Frontal cortex (tissue), 4 donors: Measurements from ENCODE around the gene KDELR3. TPM values are rescaled to one million over a fixed set of nuclear protein-coding genes. Genes with fewer than 3 reads are reported as not detected.
A peak's percentile ranks its signal among the peaks of the same experiment; 100 is the strongest.

Experiments used
- DNase-seq, 2 donors: peaks; one replicate each; pipeline ENCODE4 v3.0.0; 2012; ENCODE audit warnings: low spot score in 2 of 2
- FAIRE-seq: peaks from 2 replicates; lab custom pipeline; 2012; peaks lifted over from hg19 to GRCh38; lab: Jason Lieb, UNC
- total RNA-seq: library from RNA; depleted of rRNA; stranded (reverse); fragments of >200 nt; gene quantifications from one replicate; pipeline ENCODE4 v1.2.3, GENCODE V29; 2014
- donor health status: control.
- donor health status: control.
- donor health status: control.

KDELR3 gene
- total RNA-seq, result 1.2 TPM

- peak; percentile 57 to 92 for DNase-seq
- no peak for FAIRE-seq
These were observed at the start of gene KDELR3 for GRCh38 chr22:38467904-38468442. TSS of gene KDELR3 (plus strand) at chr22:38468096. CDS start at chr22:38468234, 138 bp downstream.

- DNase-seq, result no peak
- FAIRE-seq, result no peak
These were observed 49.3 kb upstream of the KDELR3 start for GRCh38 chr22:38418589-38418988.

GRCh38 chr22:38419121-38419857 is 48.6 kb upstream of the KDELR3 start:
- FAIRE-seq (no peak), DNase-seq (no peak)

- FAIRE-seq, result no peak
- no peak for DNase-seq
These were observed 48.1 kb upstream of the KDELR3 start for GRCh38 chr22:38419858-38420160.

DNA sequence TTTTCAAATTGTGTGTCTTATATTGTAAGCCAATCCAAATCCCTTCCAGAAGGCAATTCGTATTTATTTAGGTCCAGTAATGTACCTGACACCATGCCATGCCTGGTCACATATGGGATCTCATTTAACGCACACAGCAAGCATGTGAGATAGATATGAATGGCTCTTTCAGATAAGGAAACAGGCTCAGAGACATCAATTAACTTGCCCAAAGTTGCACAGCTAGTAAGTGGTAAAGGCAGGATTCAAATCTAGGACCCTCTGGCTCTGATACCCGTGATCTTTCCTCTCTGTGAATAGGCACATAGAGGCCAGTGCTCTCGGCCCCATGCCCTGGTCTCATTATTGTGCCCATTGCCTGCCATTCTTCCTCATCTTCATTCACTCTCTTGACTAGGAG is 47.2 kb upstream of the KDELR3 start:
- DNase-seq, result no peak
- no peak for FAIRE-seq

GRCh38 chr22:38422611-38423511 is 45.0 kb upstream of the KDELR3 start:
- no peak for FAIRE-seq
- no peak for DNase-seq

- DNase-seq (no peak), FAIRE-seq (no peak)
These were observed 44.1 kb upstream of the KDELR3 start for GRCh38 chr22:38423512-38424503.

DNA sequence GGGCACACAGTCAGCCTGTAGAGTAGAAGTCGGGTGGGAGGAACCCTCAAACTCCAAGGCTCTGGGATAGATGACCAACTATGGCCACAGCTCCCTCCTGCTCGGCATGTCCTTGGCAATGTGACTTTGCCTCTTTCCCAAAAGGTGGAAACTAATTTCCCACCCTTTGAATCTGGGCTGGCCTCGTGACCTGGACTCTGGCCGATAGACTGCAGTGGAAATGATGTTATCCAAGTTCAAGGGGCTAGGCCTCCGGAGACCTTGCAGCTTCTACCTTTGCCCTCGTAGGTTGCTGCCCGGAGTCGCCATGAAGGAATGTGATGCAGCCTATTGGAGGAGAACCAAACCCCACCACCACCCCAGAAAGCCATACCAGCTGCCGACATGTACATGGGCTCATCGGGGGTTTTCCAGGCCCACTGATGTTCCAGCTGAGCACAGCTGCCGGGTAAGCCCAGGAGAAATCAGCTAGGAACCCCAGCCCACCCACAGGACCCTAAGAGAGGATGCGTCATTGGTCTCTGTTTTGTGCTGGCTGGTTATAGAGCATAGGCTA is 43.3 kb upstream of the KDELR3 start:
- DNase-seq, result no peak
- FAIRE-seq, result no peak

GRCh38 chr22:38426628-38427027 is 41.3 kb upstream of the KDELR3 start:
- no peak for DNase-seq
- no peak for FAIRE-seq

GRCh38 chr22:38427465-38427864 is 40.4 kb upstream of the KDELR3 start:
- FAIRE-seq, result no peak

GRCh38 chr22:38427940-38428339 is 40.0 kb upstream of the KDELR3 start:
- no peak for FAIRE-seq
- DNase-seq, result no peak

More at GRCh38 chr22:38427465-38427864, 40.4 kb upstream of the KDELR3 start:
- no peak for DNase-seq

DNA sequence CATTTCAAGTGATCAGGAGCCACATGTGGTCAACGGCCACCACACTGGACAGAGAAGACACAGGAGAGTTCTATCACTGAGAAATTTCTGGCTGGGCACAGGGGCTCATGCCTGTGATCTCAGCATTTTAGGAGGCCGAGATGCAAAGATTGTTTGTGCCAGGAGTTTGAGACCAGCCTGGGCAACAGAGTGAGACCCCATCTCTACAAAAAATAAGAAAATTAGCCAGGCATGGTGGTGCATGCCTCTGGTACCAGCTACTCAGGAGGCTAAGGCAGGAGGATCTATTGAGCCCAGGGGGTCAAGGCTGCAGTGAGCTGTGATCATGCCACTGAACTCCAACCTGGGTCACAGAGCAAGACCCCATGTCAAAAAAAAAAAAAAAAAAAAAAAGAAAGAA is 39.2 kb upstream of the KDELR3 start:
- FAIRE-seq (no peak), DNase-seq (no peak)

DNA sequence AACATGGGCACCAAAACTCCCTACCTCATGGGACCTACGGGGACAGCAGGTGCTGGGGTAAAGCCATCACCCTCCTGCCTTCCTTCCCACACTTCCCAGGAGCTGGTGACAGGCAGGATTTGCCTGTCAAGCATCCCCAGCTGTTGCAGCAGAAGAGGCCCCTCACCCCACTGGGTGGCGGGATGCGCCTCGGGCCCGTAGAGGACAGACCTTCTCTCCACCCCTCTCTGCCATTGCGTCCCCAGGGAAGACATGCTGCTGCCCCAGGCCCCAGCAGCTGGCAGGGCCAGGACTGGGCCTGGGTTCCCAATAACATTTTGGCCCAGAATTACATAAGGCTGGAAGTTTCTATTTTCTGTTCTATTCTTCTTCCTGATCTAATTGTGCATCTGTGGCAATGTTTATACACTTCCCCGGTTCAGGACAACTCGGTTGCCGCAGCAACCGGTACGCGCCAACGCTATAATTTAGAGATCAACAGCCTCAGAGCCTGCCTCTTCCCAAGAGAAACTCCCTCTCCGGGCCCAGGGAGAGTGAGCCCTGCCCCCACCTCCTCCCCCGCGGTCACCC is 38.3 kb upstream of the KDELR3 start:
- DNase-seq (no peak), FAIRE-seq (no peak)

DNA sequence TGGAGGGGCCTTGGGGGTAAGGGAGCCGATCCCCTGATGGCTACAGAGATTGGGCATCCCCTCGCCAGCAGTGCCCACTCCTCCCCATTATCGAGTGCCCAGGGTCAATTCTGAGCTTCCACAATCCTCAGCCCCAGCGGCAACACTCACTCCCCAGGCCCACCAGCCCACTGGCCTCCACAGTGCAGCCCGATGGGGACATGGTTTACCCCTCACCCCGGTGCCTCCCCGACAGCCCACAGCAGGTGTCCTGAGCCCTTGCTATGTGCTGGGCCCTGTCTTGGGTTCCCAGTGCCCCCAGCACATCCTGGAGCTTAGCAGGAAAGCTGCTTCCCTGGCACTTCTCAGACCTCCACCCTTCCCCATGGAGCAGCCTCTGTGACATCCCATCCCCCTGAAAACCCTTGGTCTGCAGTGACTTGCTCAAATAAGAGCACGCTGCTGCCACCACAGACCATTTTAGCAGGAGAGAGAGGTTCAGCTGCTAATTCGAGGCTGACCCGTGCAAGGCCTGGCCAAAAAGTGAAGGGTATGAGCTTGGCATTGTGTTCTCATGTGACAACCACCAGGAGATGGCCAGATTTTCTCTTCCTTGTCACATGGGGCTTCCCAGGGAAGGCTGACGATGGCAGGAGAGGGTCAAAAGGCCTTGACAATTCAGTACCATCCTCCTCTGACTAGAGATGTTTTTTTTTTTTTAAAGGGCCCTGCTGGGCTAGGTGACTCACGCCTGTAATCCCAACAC is 36.5 kb upstream of the KDELR3 start:
- DNase-seq (no peak), FAIRE-seq (no peak)

DNA sequence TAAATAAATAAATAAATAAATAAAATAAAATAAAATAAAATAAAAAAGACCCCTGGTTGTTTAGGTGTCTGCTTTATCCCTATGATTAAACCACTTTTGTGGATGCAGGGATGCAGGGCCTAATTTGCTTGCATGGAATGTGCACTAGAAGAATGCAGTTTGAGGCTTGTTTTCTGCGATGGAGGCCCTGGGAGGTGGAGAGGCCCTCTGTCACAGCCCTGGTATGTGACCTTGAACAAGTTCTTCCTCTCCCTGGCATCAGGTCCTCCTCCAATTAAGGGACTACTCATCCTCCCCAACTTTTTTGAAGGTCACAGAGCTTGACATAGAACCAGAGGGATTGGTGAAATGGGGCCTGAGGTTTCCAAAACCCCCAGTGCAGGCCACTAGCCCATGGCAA is 35.6 kb upstream of the KDELR3 start:
- DNase-seq, result no peak
- no peak for FAIRE-seq

- DNase-seq, result no peak
- no peak for FAIRE-seq
These were observed 34.0 kb upstream of the KDELR3 start for GRCh38 chr22:38433871-38434270.

DNA sequence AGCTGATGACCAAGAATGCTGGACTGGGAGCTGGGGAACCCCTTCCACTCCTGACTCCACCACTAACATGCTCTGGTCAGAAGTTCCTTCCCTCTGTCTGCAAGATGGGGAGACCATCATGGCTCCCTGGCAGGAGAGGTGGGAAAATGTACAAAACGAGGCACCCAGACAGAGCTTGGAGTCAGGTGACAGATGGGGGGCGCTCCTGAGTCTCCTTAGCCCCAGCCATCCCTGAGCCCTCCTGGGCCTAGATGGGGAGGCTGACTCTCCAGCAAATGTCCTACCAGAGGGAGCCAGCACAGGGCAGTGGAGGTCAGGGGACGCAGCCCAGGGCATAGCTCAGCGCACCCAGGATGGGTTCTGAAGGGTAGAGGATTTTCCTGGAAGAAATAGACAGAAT is 32.9 kb upstream of the KDELR3 start:
- FAIRE-seq, result no peak
- DNase-seq, result no peak

GRCh38 chr22:38435965-38436364 is 31.9 kb upstream of the KDELR3 start:
- FAIRE-seq (no peak), DNase-seq (no peak)
